ENCODE results near the gene CACNB2. TPM values are rescaled to one million over a fixed set of nuclear protein-coding genes. Genes with fewer than 3 reads are reported as not detected.
A peak's percentile ranks its signal among the peaks of the same experiment; 100 is the strongest.

The CACNB2 gene
- polyA plus RNA-seq, 6 donors from 2014 or later = 0.16 to 0.73 (median 0.41) TPM; not detected in 1

DNA sequence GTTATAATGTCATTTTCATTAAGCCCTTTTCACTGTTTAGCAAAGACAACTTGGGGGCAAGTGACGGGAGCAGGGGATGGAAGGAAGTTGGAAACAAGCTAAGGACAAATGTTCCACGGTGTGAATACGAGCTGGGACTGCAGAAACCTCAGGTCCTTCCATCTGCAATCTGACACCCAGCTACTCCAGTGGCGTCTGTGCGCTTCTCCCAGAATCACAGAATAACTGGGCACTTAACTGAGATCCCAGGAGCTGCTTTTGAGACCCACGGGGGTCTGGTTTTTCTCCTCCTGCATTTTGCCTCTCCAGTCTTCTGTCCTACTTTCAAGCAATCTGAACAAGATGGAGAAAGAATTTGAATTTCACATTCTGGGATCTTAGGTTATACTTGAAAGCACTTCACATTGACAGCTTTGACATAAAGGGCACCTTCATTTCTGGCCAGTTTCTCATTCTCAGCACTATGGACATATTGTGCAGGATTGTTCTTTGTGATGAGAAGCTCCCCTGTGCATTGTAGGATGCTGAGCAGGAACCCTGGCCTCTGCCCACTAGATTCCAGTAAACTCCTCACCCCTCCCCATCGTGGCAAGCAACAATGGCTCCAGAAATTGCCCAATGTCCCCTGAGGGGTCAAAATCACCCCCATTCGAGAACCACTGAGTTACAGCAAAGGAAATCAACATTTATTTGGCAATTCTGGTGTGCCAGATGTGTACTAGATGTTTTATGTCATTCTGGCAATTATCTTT lies 194.1 kb downstream of the CACNB2 start:
- H3K9me3 Mint-ChIP-seq = no peaks in the 10 kb centered on the region
- H3K27me3 Mint-ChIP-seq = no peaks in the 10 kb centered on the region
- H3K27ac Mint-ChIP-seq = no peak overlapping the region
- no peaks in the 10 kb centered on the region for H3K4me1 Mint-ChIP-seq
- ATAC-seq (ENCODE audit: low read depth in 2 of 2) = no peak
- H3K4me3 Mint-ChIP-seq = no peak overlapping the region
- H3K36me3 Mint-ChIP-seq = no peaks in the 10 kb centered on the region
- DNase-seq = no peak

DNA sequence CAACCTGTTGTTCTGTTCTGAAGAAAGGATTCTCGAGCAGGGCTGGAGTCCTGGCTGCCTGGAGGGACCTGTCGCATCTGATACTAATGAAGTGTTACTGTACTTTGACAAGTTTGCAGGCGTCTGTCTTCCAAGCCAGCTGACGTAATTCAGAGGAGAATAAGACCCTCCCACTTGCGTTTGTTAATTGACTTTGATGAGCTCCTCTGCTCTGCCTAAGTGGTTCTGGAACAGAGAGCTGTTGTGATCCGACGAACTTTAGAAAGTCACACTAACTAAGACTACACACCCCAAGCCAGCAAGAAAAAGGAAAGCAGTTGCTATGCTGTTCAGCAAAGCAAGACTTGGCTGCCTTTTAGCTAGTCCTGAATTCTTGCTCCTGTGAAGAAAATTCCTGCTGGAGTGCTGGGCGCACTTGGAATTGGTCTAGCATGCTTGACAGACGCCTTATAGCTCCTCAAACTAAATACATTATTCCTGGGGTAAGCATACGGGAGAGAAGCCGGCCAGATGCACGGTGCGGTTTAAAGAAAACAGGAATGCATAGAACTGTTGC lies 200.3 kb downstream of the CACNB2 start:
- Mint-ChIP-seq H3K4me3 (no peak overlapping the region), H3K27me3 (no peaks in the 10 kb centered on the region), H3K36me3 (no peaks in the 10 kb centered on the region), H3K27ac (no peak overlapping the region), H3K4me1 (no peaks in the 10 kb centered on the region), H3K9me3 (no peaks in the 10 kb centered on the region)
- no peak for DNase-seq
- no peak for ATAC-seq (ENCODE audit: low read depth in 2 of 2)

- DNase-seq (no peak), ATAC-seq (ENCODE audit: low read depth in 2 of 2) (no peak)
- no peaks in the 10 kb centered on the region for H3K4me1 Mint-ChIP-seq
- H3K27me3 Mint-ChIP-seq = no peaks in the 10 kb centered on the region
- no peak overlapping the region for H3K4me3 Mint-ChIP-seq
- H3K27ac Mint-ChIP-seq = no peak overlapping the region
- no peaks in the 10 kb centered on the region for H3K9me3 Mint-ChIP-seq
- H3K36me3 Mint-ChIP-seq = no peaks in the 10 kb centered on the region
Measured at GRCh38 chr10:18341055-18341454, 200.8 kb downstream of the CACNB2 start.

DNA sequence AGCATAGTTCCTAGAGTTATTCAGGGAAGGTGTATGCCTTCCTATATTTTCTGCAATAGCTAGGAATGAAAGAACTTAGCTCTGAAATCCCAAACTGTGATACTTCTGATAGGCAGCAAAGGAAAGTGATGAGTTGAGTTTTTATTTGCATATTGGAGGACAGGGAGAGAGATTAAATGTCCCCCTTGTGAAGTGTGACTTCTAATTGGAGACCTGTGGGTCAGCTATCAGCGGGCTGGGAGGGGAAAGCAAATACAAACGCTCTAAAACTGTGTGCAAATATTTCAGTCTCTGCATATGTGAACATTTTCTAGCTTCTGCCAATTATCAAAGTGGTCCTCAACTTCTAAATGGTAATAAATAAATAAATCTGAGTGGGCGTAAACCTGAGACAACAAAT lies 203.3 kb downstream of the CACNB2 start:
- H3K4me3 Mint-ChIP-seq = no peak overlapping the region
- ATAC-seq (ENCODE audit: low read depth in 2 of 2) = no peak
- H3K36me3 Mint-ChIP-seq = no peaks in the 10 kb centered on the region
- H3K27me3 Mint-ChIP-seq = no peaks in the 10 kb centered on the region
- H3K4me1 Mint-ChIP-seq = no peaks in the 10 kb centered on the region
- no peak overlapping the region for H3K27ac Mint-ChIP-seq
- H3K9me3 Mint-ChIP-seq = peaks cover 0 to 4% (median 0%) of the 10 kb centered on the region in 7 donors
- DNase-seq = no peak

- ATAC-seq (ENCODE audit: low read depth in 2 of 2) (no peak), DNase-seq (no peak)
- H3K27ac Mint-ChIP-seq = no peak overlapping the region
- H3K9me3 Mint-ChIP-seq = peaks cover 0 to 4% (median 0%) of the 10 kb centered on the region in 7 donors
- H3K27me3 Mint-ChIP-seq = no peaks in the 10 kb centered on the region
- peaks cover under 1 to 7% (median under 1%) of the 10 kb centered on the region in 3 donors for H3K4me1 Mint-ChIP-seq
- H3K4me3 Mint-ChIP-seq = no peak overlapping the region
- H3K36me3 Mint-ChIP-seq = no peaks in the 10 kb centered on the region
Measured at GRCh38 chr10:18345308-18345707, 205.1 kb downstream of the CACNB2 start.

GRCh38 chr10:18350340-18350739 lies 210.1 kb downstream of the CACNB2 start:
- peak overlapping the region in 2 of 6 donors; percentile 58 to 67 for H3K27ac Mint-ChIP-seq
- peaks cover 0 to 4% (median 0%) of the 10 kb centered on the region in 7 donors for H3K9me3 Mint-ChIP-seq
- peak overlapping the region in 2 of 8 donors; percentile 1 to 21 for H3K4me3 Mint-ChIP-seq
- H3K4me1 Mint-ChIP-seq = peaks cover 9 to 27% (median 21%) of the 10 kb centered on the region in 3 donors
- DNase-seq (no peak), ATAC-seq (ENCODE audit: low read depth in 2 of 2) (no peak)
- no peaks in the 10 kb centered on the region for H3K27me3 Mint-ChIP-seq
- no peaks in the 10 kb centered on the region for H3K36me3 Mint-ChIP-seq

GRCh38 chr10:18351421-18351820 lies 211.2 kb downstream of the CACNB2 start:
- ATAC-seq (ENCODE audit: low read depth in 2 of 2) (peak in 1 of 2 donors; percentile 35), DNase-seq (no peak)
- peak overlapping the region in 3 of 6 donors; percentile 32 to 75 (median 55) for H3K27ac Mint-ChIP-seq
- H3K36me3 Mint-ChIP-seq = no peaks in the 10 kb centered on the region
- H3K27me3 Mint-ChIP-seq = no peaks in the 10 kb centered on the region
- H3K9me3 Mint-ChIP-seq = peaks cover 0 to 4% (median 0%) of the 10 kb centered on the region in 7 donors
- H3K4me1 Mint-ChIP-seq = peaks cover 9 to 27% (median 21%) of the 10 kb centered on the region in 3 donors
- H3K4me3 Mint-ChIP-seq = peak overlapping the region in 4 of 8 donors; percentile 0 to 40 (median 20)

- Mint-ChIP-seq H3K36me3 (no peaks in the 10 kb centered on the region), H3K4me1 (peaks cover 9 to 27% (median 21%) of the 10 kb centered on the region in 3 donors), H3K4me3 (no peak overlapping the region), H3K9me3 (peaks cover 0 to 4% (median 1%) of the 10 kb centered on the region in 7 donors), H3K27ac (peak overlapping the region in 2 of 6 donors; percentile 21 to 55), H3K27me3 (no peaks in the 10 kb centered on the region)
- no peak for ATAC-seq (ENCODE audit: low read depth in 2 of 2)
- no peak for DNase-seq
Measured at GRCh38 chr10:18352175-18352574, 212.0 kb downstream of the CACNB2 start.

- DNase-seq (no peak), ATAC-seq (ENCODE audit: low read depth in 2 of 2) (no peak)
- H3K27ac Mint-ChIP-seq = no peak overlapping the region
- H3K4me1 Mint-ChIP-seq = no peaks in the 10 kb centered on the region
- no peak overlapping the region for H3K4me3 Mint-ChIP-seq
- H3K27me3 Mint-ChIP-seq = peaks cover 0 to 6% (median 4%) of the 10 kb centered on the region in 3 donors
- H3K36me3 Mint-ChIP-seq = no peaks in the 10 kb centered on the region
- H3K9me3 Mint-ChIP-seq = peaks cover 0 to 4% (median 0%) of the 10 kb centered on the region in 7 donors
Measured at GRCh38 chr10:18359812-18360211, 219.6 kb downstream of the CACNB2 start.

DNA sequence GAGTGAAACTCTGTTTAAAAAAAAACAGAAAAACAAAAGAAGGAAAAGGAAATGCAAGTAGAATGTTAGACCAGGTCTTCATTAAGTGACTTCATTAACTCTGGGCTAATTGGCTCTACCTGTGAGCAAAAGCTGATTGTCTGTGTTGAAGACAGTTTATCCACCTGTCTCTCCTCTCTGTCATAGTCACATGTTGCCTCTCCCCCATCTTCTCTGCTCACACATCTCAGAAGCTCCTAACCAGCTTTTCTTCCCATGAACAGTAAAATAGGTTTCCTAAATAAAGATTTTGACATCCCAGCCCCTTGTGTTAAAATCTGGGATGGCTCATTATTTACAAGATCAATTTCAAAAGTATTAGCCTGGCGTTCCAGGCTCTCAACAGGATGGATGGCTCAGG lies 222.7 kb downstream of the CACNB2 start:
- ATAC-seq (ENCODE audit: low read depth in 2 of 2) (no peak), DNase-seq (no peak)
- H3K27me3 Mint-ChIP-seq = peaks cover 0 to 8% (median 8%) of the 10 kb centered on the region in 3 donors

GRCh38 chr10:18364987-18365775 lies 225.0 kb downstream of the CACNB2 start:
- no peak for DNase-seq
- H3K4me1 Mint-ChIP-seq = no peaks in the 10 kb centered on the region

More for the DNA sequence above, 222.7 kb downstream of the CACNB2 start:
- Mint-ChIP-seq H3K27ac (no peak overlapping the region), H3K9me3 (peaks cover 0 to 4% (median 0%) of the 10 kb centered on the region in 7 donors), H3K4me1 (no peaks in the 10 kb centered on the region), H3K36me3 (no peaks in the 10 kb centered on the region), H3K4me3 (no peak overlapping the region)

DNA sequence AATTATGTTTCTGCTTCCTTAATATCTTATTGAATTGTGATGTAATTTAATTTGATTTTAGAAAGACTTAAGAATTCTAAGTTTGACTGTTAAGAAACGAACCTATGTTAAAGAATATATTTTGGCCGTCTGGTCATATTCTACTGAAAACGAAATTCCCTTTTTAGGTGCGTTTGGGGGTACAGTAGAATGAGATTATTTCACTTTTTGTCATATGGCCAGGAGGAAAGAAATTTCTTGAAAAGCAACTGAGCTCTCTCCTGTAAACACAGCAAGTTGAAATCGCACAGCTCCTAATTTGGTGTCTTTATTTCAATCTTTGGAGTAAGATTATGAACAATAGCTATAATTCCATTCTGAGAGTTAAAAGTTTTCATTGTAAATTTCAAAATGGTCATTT lies 227.6 kb downstream of the CACNB2 start:
- H3K9me3 Mint-ChIP-seq = peaks cover 0 to 4% (median 0%) of the 10 kb centered on the region in 7 donors
- H3K36me3 Mint-ChIP-seq = no peaks in the 10 kb centered on the region
- H3K27me3 Mint-ChIP-seq = peaks cover 0 to 8% (median 8%) of the 10 kb centered on the region in 3 donors
- no peaks in the 10 kb centered on the region for H3K4me1 Mint-ChIP-seq
- H3K27ac Mint-ChIP-seq = no peak overlapping the region
- H3K4me3 Mint-ChIP-seq = no peak overlapping the region
- DNase-seq (no peak), ATAC-seq (ENCODE audit: low read depth in 2 of 2) (no peak)

More at GRCh38 chr10:18364987-18365775, 225.0 kb downstream of the CACNB2 start:
- peaks cover 0 to 4% (median 0%) of the 10 kb centered on the region in 7 donors for H3K9me3 Mint-ChIP-seq
- no peaks in the 10 kb centered on the region for H3K36me3 Mint-ChIP-seq
- no peak for ATAC-seq (ENCODE audit: low read depth in 2 of 2)
- H3K27ac Mint-ChIP-seq = no peak overlapping the region
- H3K4me3 Mint-ChIP-seq = no peak overlapping the region
- peaks cover 0 to 8% (median 8%) of the 10 kb centered on the region in 3 donors for H3K27me3 Mint-ChIP-seq

DNA sequence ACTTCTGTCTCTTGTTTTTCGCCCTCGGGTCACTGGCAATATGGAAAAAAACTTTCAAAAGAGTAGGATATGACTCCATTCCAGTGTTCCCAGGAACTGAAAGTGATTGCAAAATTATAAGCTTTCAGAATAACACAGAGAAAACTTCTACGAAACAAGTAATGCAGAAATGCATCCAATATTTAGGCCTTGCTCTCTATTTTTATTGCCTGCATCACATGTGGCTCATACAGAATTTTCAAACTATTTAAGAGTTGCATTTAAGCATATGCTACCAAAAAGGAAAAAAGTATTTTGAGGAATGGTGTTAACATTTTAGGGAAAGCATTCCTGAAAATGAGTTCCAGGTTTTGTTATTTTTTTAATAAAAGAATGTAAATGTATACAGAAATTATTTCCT lies 228.0 kb downstream of the CACNB2 start:
- Mint-ChIP-seq H3K9me3 (peaks cover 0 to 4% (median 0%) of the 10 kb centered on the region in 7 donors), H3K4me1 (no peaks in the 10 kb centered on the region), H3K27ac (no peak overlapping the region), H3K27me3 (peaks cover 0 to 8% (median 8%) of the 10 kb centered on the region in 3 donors), H3K4me3 (no peak overlapping the region), H3K36me3 (no peaks in the 10 kb centered on the region)
- DNase-seq (no peak), ATAC-seq (ENCODE audit: low read depth in 2 of 2) (no peak)

Data from naive B cell (primary cell).